UCSD-AML1 (cell line): ENCODE data around the gene CD2.
A peak's percentile ranks its signal among the peaks of the same experiment; 100 is the strongest.

ENCODE experiments used
- DNase-seq: peaks from one replicate; lab custom pipeline; 2025; ENCODE audit not compliant: unreplicated experiment; lab: John Stamatoyannopoulos, UW

Gene CD2

DNA sequence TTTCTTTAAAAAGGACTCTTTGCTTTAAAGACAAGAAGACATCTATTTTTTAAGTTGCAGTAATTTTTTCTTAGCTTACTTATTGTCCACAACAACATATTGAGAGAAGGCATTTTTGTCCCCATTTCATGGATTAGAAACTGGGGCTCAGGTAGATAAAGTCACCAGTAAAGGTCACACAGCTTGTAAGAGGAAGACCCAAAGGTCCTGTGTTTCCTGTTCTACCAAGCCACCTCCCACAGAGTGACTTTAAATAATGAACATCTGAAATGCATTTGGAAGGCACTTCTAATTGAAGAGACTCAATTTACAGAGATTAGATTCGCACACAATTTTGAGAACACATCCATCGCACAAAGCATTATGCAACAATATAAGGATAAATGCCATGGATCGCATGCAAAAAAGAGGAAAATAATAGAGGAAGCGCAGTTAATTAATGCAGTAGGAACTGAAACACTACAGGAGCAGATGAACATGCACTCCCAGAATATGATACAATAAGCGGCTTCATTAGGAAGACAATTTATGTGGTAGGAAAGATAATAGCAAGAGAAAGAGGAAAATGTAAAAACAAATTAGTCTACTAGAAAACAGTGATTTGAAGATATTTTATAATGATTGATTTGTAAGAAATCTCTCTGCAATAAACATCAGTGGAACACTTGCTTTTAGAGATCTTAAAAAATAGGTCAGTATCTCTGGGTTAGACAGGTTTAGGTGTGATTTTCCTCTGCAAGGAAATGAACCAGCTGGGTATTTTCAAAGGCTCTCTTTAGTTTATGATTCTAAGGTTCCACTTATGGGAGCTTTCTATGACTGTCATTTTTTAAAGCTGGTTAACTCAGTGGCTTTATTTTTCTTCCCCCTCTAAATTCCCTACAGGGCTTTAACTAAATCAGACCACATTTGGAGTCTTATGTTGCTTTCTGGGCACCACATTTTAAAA is 27.1 kb upstream of the CD2 start:
- no peak for DNase-seq

- no peak for DNase-seq
Measured at GRCh38 chr1:116731439-116731838, 22.8 kb upstream of the CD2 start.

DNA sequence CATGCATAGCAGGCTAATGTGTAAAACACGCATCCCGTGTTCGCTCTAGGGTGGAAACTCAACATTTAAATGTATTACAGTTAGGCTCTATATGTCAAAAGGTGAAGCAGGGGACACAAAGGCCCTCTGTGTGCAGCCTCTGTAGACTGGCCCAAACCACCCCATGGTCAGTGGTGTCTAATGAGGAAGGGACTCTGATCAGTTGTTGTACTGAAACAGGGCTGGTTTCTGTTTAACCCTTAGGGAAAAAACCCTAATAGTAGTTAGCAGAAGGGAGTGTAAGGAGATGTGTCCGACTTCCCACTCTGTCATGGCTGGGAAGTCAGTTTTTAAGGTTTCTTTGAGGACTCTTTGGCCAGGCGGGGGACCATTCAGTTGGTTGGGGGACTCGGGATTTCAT is 21.5 kb upstream of the CD2 start:
- no peak for DNase-seq

GRCh38 chr1:116733476-116734365 is 20.5 kb upstream of the CD2 start:
- DNase-seq = no peak

- no peak for DNase-seq
Measured at GRCh38 chr1:116735246-116735645, 19.0 kb upstream of the CD2 start.

DNA sequence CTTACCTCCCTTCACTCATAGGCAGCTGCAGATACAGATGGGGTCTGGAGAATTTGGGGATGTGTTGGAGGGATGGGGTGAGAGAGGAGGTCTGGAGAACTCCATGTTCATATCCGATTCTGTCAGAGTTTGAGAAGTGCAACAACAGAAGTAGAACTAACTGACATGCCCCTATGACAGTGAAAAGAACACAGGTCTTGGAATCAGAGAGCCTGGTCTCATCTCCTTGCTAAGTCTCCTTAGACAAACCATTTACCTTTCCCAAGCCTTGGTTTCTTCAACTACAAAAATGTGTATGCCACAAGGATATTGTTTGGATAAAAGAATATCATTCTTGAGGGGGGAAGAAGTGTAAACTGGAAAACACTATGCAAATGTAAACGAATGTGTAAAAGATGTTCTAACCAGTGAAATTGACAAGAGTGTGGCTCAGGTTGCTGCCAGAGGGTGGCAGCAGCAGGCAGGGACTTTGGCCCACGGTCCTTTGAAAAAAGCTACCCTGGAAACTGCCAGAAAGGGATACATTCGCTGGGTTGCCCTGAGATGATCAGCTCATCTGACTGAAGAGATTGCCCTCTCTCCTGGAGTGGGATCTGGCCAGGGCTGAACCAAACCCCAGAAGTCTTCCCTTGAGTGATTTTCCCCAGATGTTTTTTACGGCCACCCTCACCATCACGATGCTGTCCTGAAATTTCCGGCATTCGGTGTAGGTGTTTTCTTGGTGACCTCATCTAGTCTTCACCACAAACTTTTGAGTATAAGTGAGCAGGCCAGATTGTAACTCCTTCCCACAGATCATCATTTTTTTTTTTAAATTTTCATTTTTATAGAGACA is 17.0 kb upstream of the CD2 start:
- DNase-seq = peak; percentile 66

GRCh38 chr1:116737855-116738321 is 16.3 kb upstream of the CD2 start:
- DNase-seq = no peak

GRCh38 chr1:116738673-116739370 is 15.4 kb upstream of the CD2 start:
- DNase-seq = no peak

- no peak for DNase-seq
Measured at GRCh38 chr1:116739371-116740012, 14.7 kb upstream of the CD2 start.

DNA sequence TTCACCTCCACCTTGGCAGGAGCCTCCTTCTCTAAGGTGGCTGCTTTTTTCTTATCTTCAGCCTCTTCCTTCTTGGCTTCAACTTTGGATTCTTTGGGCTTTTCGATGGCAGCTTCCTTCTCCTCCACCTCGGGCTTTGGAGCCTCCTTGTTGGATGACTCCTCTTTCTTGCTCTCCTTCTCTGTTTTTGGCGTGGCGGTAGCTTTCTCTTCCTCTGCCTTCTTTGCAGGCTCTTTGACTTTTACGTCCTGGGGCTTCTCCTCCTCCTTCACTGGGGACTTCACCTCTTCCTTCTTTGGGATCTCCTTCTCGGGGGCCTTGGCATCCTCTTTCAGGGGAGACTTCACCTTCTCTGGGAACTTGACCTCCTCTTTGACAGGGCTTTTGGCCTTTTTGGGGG is 13.9 kb upstream of the CD2 start:
- no peak for DNase-seq

- peak; percentile 59 for DNase-seq
Measured at GRCh38 chr1:116740746-116741145, 13.5 kb upstream of the CD2 start.

GRCh38 chr1:116741836-116742565 is 12.2 kb upstream of the CD2 start:
- DNase-seq = no peak

DNA sequence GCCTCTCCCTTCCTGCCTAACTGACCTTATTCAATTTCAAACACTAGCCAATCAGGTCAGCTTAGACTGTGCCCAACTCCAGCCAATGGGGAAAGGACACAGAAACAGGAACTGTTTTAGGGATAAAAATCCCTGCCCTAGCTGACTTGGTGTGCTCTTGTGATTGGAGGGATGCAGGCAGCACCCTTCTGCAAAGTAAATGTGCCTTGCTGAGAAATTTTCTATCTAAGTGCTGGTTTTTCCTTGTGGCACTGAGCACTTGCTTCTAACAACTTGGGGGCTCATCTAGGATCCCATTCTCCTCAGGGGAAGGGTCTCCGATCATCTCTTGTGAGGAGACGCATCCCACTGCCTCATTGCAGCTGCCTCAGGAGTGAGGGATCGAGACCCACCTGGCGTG is 10.7 kb upstream of the CD2 start:
- no peak for DNase-seq

DNA sequence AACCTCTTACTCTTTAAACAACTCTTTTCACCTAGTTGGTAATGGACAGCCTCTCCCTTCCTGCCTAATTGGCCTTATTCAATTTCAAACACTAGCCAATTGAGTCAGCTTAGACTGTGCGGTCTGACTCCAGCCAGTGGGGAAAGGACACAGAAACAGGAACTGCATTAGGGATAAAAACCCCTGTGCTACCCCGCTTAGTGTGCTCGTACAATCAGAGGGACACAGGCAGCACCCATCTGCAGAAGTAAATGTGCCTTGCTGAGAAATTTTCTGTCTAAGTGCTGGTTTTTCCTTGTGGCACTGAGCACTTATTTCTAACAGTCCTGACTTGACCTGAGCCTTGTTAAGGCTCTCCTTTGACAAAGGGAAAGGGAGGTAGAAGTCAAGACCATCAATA is 6.0 kb upstream of the CD2 start:
- no peak for DNase-seq

DNA sequence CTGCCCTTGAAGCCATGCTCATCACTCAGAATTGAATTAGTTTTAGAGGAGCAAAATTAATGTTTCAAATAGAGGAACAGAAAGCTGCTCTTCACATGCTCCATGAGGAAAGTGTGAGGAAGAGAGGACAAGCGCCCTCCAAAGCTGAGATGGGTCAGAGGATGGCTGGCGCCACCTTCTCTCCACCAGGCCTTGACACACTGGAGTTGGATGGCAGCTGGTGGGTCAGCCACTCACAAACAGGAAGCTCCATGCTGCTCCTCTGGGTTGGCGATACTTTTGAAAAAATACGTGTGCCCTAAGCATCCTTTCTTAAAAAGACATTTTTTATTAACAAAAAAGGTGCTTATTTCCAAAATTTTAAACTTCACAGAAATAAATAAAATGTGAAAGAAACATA is 3.1 kb upstream of the CD2 start:
- no peak for DNase-seq

DNA sequence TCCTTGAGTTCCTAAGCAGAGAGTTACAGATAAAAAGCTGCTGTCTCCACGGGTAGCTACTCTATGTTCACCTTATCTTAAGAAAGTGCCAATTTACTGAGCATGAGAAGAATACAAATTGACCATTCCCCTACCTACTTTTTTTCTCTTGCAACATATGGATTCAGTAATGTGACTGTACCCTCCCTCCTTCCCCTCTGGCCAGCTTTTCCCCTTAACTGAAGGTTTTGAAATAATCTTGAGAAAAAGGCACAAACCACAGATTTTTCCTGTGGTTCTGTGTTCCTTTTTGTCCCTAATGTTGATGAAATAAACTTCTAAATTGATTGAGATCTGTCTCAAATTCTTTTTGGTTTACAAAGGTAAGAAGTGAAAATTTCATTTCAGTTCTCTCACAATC is 2.6 kb upstream of the CD2 start:
- DNase-seq = no peak

DNA sequence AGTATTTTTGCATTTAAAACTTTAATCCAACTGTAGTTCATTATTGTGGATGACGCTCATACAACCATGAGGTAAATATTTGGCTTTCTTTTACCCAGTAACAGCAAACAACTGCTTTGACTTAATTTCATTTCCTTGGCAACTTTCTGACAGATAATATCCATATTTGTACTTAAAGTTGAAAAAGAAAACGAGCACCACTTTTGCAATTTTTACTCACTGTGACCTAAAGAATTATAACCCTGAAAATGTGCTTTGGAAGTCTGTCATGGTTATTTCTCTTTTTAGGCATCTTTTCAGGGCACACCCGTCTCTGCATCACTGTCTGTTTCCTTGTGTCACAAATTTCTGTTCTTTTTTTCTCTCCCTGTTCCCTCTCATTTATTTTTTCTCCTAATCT is 918 bp upstream of the CD2 start:
- no peak for DNase-seq

- DNase-seq = no peak
Measured at GRCh38 chr1:116755066-116755465, 836 bp downstream of the CD2 start.

DNA sequence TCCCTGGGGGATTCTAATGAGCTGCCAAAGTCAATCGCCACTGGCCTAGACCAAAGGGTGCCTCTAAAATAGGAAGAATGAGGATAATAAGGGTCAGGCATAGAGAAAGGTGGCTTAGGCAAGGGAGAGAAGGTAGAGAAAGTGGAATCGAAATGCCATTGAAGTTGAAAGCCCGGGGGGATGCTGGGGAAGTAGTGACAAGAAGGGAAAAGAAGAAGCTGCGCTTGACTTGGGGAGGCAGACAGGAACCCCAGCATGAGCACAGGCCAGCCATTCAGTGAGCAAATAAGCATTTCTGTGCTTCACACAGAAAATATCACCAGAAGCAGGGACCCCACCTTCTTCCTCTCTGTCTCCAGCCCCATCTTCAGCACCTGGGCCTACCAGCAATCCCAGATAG is 1.5 kb downstream of the CD2 start:
- DNase-seq = no peak
